ENCODE results near the gene RPS6KA2.
A peak's percentile ranks its signal among the peaks of the same experiment; 100 is the strongest.
"Not testable (repeated sequence)": the region's sequence is repeated elsewhere in the genome, so short reads cannot be mapped to it uniquely, and the experiment has no call there.

Gene RPS6KA2

DNA sequence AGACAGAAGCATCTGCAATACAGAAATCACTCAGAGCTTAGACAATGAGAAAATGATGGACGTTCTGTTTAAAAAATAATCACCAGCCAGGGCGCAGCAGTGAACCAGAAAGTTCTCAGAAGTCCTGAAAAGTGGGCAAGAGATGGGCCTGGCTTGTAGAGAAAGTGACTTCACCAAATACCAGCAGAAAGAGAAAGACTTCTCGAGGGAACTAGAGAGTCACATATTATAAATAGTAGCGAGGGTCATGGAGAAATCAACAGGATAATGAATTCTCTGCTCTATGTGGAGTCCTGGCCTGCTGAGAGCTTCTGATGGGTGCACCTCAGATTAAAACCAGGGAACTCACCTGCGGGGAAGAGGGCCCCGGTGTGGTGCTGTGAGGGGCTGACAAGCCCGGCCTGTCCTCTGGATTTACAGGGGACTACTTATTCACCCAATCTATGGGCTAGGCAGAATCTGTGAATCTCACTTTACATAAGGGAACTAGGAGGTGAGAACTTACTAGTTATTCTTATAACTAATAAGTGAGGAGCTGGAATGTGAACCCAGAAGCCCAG lies 35.0 kb downstream of the RPS6KA2 start:
- no peak for DNase-seq (ENCODE audit: low read depth)

DNA sequence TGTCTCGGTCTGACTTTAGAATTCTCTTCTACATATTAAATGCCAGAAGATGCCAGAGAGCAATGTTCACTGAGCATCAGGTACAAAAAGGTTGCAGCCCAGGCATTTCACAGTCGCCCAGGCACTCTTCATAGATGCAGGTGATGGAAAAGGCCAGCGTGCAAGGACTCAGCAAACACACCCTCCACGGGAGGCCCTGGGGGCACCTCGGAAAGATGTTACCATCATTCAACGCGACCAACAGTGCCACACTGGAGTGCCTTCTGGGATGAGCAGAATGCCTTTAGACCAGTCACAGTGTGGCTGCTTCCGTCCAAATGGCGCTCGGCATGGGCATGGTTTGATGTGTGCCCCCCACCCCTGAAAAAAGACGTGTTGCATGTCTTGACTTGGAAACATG lies 36.0 kb downstream of the RPS6KA2 start:
- DNase-seq (ENCODE audit: low read depth): no peak

DNA sequence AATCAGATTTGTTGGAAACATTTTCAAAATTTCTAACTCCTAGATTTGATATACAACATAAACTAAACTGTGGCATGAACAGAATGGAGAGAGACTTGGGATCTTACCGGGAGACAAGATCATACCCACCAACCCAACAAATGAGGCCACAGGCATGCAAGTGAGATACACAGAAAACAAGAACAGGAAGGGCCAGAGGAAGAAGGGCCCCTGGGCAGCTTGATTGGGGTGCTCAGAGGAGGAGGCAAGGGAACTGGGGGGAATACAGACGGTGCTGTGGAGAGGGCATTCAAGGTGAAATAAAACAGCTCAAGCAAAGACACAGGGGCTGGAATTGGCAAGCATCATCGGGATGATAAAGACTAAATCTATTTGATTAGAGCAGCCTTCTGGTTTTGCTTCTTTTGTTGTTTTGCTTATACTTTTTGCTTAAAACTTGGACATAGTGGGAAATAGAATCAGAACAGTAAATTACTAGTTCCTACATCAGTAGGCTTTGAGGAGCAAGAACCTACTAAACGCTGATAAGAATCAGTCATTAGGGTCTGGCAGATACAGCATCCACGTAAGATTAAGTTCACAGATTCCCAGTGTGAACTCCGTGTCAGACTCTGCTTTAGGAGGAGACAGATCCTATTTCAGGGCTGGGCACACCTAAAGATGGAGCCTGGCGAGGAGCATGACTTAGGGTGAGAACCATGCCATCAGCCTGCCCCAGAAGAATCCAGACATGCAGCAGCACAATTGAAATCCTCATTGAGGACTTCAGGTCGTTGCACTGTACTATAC lies 37.1 kb downstream of the RPS6KA2 start:
- DNase-seq (ENCODE audit: low read depth): no peak

DNA sequence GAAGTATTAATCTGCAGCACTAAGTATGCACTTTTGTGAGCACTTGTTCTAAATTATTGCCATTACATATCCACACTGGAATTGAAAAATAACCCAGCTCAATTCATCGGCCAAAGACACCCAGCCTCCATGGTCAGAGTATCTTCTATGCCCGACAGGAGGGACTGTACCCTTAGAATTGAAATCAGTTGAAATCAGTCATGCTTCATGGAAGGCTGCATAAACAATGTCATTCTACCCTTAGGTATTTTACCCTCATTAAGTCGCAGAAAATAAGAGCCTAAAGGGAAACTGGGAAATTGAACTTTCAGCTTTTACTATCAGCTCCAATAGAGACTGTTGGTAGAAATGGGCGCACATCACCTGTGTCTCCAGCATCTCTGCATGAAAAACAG lies 37.7 kb downstream of the RPS6KA2 start:
- DNase-seq (ENCODE audit: low read depth): no peak

DNA sequence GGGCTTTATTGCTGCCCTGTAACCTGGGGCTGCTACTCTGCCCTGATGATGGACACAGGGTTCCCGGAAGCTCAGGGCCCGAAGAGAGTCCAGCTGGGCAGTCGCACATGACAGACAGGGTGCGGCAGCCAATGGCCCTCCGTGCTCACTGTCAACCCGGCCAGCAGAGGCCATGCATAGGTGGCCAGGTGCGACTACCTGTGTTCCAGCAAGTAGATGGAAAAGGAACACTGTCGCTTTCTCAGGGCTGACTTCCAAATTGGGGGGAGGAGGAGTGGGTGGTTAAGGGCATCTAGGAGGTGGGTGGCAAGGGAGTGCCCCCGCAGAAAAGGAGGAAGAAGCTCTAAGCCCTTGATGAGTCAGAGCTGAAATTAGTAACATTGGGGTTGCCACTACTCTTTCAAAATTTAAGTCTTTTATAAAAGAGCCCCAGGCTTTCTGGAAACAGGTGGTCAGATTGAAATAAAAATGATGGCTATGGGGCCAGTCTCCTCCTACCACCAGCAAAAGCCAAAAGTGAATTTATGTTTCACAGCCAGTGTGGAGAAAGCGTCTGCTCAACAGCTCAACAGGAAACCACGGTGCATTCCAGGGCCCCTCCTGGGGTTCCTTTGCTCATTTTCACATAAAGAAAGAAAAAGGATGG lies 38.2 kb downstream of the RPS6KA2 start:
- no peak for DNase-seq (ENCODE audit: low read depth)

DNA sequence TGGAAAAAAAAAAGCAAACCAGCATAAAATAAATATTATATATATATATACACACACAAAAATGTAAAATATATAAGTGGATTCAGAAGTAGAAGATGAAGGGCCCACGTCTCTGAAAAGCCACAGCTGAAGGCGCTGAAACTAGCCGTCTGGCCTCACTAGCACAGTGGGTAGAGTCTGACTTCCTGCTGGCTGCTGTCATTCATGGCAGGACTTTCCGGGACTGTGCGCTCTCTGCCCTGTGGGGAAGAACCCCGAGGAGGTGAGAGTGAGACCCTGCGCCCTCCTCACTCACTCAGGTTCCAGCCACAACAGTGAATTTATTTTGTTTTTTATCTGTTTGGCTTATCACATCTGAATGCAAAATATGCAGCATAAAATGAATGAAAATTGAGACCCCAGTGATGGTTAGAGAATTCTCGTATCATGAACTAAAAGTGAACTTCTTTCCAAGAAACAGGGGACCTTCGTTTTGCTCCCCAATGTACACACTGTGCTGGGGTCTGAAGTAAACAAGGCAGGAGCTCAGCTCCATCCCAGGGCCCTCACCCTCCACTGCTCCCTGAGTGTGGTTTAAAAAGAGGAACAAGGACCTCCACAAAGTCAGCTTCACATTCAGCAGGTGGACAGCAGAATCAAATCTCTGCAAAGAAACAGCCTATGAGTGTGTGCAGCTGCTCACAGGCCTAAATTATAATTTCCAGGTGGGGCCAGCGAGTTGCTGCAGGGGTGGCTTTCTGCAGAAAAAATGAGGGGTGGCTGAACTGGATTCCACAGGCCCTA lies 39.2 kb downstream of the RPS6KA2 start:
- no peak for DNase-seq (ENCODE audit: low read depth)

DNA sequence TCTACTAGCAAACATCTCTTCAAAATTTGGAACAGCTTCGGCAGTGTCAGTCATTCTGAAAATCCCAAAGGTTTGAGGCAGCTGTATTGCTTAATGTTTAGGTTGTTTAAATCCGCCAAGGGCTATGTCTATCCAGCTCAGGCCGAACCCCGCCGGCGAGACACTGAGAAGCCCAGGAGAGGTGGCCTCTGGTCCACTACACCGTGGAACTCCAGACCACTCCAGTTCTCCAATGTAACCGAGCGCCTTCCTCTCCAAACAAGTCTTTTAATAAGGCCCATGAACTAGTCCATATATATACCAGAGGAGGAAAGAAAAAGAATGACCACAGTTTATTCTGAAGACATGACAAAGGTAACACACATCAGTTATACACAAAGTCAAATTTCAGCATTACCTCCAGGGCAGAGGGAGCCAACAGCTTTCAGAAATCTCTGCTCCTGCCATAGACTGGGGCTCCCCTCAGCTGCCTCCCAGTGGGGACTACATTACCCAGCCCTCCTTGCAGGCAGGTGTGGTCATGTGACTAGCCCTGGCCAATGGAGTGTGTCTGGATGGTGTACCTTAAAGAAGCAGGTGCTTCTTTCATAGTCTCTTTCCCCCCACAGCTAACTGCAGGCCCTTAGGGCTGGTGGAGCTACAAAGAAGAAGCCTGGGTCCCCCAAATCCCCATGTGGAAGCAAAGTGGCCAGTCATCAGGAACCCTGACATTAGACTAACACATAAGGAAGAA lies 40.5 kb downstream of the RPS6KA2 start, which contains the start of gene RAMACL:
Gene RAMACL, minus strand, starts transcription at position 255 of the 733 bp plus-strand sequence. Its CDS starts 201 bp downstream, at position 54.
- peak; percentile 10 for DNase-seq (ENCODE audit: low read depth)

DNA sequence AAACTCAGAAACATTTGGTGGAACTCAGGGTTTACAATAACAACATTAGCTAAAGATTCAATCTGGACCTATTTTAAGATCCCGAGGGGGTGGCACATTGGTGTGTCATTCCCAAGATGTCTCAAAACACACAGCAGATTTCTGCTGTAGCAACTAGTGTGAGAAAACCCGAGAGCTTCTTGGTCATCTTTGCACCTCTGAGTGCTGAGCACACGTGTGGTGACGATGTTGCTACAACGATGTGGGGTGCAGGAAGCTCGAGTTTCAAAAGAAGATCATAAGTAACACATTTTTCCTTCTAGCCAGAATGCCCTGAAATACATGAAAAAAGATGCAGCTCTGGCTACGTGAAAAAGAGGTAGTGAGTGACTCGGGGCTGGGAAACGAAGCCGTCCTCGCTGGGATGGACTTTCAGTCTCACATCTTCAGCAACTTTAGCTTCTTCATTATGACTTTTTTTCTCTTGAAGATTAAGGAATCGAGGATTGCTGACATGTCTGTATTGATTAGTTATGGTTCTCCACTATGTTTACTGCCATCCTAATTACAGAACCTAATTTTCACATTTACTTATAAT lies 42.1 kb downstream of the RPS6KA2 start:
- DNase-seq (ENCODE audit: low read depth): no peak

DNA sequence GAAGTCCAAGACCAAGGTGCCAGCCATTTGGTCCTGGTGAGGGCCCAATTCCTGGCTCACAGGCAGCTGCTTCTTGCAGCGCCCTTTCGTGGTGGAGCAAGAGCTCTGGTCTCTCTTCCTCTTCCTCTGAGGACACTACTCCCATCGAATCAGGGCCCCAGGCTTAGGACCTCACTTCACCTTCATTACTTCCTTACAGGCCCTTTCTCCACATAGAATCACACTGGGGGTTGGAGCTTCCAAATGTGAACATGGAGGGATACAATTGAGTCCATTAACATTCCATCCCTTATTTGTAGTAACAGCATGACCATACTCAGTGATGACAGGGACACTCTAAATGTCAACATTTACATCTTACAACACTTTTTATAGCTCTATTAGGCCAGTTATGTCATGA lies 42.9 kb downstream of the RPS6KA2 start:
- DNase-seq (ENCODE audit: low read depth): no peak

DNA sequence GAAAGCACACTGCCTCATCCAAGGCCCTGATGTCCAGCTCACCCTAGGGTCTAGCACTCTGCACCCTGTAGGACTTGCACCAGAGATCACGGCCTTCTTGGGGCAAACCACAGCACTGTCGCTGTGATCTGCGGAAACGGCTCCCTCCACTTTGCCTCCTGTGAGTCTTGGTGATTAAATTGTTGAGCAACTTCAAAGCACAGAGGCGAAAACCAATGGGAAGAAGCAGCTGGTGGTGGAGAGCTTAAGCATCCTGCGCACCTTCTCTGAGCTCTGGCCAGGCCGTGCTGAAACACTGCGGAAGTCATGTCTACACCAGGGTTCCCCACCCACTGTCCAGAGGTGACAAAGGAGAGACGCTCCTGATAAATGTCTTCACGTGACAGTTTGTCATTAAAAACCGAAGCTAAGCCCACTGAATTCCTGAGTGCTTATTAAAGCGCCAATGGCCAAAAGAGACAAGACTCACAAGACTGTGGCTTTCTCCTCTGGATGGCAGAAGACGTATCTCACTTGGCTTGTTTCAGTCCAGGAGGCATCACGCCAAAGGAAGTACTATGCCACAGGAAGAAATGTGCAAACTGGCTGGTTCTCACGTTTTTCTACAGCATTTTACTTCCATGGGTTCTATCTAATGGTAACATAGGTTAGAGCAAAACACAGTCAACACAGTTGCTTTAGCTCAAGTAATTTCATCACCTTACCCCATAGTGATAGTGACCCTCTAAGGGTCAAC lies 43.7 kb downstream of the RPS6KA2 start:
- DNase-seq (ENCODE audit: low read depth): no peak

DNA sequence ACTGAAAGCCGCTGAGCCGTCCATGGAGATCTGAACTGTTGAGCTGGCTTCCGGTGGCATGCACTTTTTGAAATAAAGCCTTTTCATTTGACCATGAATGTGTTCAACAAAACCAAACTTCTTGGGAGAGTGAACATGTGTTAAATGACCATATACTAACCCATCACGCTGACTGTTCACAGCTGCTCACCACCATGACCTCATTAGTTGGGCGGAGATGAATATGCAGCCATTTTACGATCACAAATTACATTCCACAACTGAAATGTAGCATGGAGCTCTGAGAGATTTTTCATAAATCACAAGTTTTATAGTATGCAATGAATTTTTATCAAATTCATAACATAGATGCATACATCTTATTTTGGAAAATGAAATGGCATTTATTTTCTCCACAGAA lies 44.8 kb downstream of the RPS6KA2 start:
- no peak for DNase-seq (ENCODE audit: low read depth)

DNA sequence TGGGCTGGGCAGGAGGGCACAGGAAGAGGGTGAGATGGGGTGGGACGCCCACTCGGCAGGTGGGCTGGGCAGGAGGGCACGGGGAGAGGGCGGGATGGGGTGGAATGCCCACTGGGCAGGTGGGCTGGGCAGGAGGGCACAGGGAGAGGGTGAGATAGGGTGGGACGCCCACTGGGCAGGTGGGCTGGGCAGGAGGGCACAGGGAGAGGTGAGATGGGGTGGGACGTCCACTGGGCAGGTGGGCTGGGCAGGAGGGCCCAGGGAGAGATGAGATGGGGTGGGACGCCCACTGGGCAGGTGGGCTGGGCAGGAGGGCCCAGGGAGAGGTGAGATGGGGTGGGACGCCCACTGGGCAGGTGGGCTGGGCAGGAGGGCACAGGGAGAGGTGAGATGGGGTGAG lies 45.2 kb downstream of the RPS6KA2 start:
- DNase-seq (ENCODE audit: low read depth): not testable (repeated sequence)

DNA sequence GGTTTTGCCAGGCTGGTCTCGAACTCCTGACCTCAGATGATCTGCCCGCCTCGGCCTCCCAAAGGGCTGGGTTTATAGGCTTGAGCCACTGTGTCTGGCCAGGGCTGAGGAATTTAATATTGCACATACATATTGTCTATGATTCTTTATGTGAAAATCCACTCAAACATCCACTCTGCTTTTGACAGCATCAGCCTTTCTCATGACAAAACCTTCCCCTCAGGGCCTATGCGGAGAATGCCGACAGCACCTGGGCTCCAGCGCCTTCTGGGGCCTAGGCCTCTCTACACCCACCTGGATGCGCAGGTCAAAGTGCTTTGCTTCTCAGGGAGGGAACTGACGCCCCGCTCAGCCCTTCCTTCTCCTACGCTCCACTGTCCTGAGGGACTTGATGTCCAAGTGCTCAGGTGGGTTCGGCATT lies 46.0 kb downstream of the RPS6KA2 start:
- no peak for DNase-seq (ENCODE audit: low read depth)

DNA sequence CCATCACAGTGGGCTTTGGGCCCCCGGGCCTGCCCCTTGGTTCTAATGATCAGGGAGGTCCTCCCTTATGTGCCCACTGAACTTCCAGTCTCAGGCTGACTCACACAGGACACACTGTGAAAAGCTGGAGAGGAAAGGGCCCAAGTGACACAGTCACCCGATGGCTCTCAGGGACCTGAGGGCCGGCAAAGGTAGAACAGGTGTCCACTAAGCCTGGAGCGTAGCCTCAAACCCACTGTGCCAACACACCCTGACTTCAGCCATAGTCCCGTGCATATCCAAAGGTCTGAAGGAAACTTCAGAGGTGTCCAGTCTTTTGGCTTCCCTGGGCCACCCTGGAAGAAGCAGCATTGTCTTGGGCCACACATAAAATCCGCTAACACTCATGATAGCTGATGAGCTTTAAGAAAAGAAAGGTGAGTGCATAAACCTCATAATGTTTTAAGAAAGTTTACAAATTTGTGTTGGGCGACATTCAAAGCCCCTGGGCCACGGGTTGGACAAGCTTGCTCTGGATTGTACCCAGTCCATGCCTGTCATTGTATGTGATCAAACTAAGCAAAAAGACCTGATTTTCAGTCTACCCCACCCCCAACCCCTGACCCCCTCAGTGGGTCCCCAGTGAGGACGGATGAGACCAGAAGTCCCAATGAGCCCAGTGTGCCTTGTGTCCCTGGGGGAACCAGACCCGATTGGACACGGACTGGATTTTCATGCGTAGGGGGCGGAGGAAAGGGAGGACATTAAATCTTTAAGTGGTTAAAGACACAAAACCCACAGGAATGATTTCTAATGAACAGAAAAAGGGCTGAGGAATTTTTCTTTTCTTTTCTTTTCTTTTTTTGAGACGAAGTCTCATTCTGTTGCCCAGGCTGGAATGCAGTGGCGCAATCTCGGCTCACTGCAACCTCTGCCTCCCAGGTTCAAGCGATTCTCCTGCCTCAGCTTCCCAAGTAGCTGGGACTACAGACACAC lies 46.7 kb downstream of the RPS6KA2 start:
- no peak for DNase-seq (ENCODE audit: low read depth)

DNA sequence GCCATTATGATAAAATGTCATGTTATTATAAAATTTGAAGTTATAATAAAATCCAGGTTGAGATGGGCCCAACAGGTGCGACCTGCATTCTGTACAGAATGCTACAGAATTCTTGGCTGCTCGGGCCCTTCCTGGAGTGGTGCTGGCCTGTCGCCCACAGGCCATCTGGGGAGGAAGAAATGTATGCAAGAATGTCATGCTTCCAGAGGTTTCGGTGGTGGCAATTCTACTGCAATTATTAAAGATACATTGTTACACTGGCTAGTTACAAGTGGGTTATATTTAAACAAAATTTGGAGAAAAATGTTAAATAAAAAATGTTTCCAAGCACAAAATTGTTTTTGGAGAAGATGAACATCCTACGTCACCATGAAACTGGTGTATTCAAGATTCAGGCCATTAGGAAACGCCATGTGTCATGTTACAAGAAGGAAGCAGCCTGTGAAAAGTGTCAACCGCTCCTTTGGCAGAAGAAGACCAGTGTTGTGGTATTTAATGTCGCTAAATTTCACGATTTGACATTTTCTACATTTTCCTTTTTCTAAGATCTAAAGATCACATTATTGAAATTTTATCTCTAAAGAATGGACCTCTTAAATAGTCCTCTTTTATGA lies 47.7 kb downstream of the RPS6KA2 start:
- no peak for DNase-seq (ENCODE audit: low read depth)

DNA sequence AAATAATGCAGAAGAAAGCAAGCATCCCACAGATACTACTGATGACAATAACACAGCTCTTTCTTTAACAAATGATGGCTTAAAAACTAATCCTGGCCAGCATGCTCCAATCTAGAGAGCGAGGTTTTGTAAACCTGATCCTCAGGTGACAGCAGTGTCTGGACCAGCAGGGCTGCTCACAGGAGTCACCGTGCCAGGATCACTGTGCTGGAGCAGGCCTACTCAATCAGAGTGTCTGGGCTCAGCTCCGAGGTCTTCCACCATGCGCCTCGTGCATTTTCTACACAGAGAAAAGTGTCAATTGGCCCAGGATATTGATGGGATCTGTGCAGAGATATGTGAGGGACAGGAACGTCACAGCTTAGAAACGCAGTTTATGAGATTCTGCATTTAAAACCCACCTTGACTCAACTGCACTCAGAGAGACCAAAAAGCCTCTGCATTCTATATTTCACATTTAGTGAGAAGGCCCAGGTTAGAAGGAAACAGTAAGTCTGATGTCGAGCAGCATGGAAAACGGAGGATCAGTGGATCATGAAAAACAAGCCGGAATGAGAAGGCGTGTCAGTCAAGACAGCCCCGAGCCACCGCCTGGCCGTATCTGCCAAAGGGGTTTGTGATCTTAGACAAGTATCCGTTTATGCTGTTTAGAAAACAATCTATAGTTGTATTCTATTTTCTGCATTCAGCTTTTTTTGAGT lies 48.4 kb downstream of the RPS6KA2 start:
- no peak for DNase-seq (ENCODE audit: low read depth)

DNA sequence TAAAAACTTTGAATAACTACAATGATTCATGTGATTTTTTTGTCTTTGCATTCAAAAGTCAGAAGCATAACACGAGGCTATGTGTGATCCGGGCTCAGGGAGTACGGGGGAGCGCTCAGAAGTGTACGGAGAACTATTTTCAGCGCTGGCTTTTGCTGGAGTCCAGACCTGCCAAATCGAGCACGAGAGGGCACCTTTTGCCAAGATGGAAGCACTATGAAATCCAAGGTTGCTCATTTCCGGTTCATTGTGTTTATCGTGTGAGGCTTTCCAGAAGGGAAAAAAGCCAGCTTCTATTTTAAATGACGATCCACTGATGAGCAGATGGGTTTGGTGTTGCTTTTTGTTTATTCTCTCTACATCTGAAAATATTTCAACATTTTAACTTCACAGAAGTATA lies 51.8 kb downstream of the RPS6KA2 start:
- no peak for DNase-seq (ENCODE audit: low read depth)

DNA sequence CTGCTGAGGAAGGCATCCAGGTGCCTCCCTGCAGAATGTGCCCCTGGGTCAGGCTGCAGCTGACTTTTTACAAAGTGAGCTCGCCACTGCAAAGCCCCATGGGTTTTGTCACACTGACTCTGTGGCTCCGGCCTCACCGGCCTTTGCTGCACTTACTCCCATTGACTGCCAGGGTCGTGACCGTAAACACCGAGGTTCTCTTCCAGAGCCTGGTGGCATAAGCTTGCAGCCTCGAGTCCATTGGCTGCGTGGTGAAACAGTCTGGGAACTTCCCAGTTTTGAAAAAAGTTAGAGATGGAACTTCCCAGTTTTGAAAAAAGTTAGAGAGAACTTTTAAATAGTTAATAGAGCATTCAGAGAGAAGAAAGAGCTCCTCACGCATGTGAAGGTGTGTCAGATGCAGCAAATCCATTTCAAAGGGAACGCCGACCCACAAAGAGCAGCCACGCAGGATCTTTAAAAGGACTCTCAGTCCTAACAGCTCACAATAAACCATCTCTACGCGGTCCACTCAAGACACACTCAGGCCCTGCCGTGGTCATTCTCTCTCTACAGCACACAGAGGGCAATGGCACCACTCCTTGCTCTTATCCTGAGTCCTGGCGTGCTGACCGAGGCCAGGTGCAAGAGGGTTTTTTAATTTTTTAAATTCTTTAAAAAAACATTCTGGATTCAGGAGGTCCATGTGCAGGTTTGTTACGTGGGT lies 53.4 kb downstream of the RPS6KA2 start:
- DNase-seq (ENCODE audit: low read depth): no peak
